Stimulated activated CD4-positive, alpha-beta T cell treated with anti-CD3 and anti-CD28 coated beads, Interleukin-12 subunit alpha, Interleukin-12 subunit beta, amount 100 ng/mL, for 4 hours (primary cell): ENCODE results near the gene ADGRB3.
"Not testable (repeated sequence)": the region's sequence is repeated elsewhere in the genome, so short reads cannot be mapped to it uniquely, and the experiment has no call there.

Experiments used
- DNase-seq: peaks from one replicate; pipeline ENCODE4 v3.0.0-alpha.2; 2020

ADGRB3 gene

GRCh38 chr6:68744376-68744775 lies 109.3 kb downstream of the ADGRB3 start:
- DNase-seq = not testable (repeated sequence)

GRCh38 chr6:68746376-68746775 lies 111.3 kb downstream of the ADGRB3 start:
- no peak for DNase-seq

- DNase-seq = no peak
These were observed 112.2 kb downstream of the ADGRB3 start for GRCh38 chr6:68747110-68747790.

GRCh38 chr6:68747832-68748231 lies 112.8 kb downstream of the ADGRB3 start:
- not testable (repeated sequence) for DNase-seq

GRCh38 chr6:68754681-68755213 lies 119.7 kb downstream of the ADGRB3 start:
- DNase-seq = no peak

- DNase-seq = no peak
These were observed 121.6 kb downstream of the ADGRB3 start for GRCh38 chr6:68756454-68757375.

GRCh38 chr6:68757821-68758220 lies 122.7 kb downstream of the ADGRB3 start:
- DNase-seq = no peak

- DNase-seq = no peak
These were observed 123.5 kb downstream of the ADGRB3 start for GRCh38 chr6:68758559-68758958.

GRCh38 chr6:68760485-68760884 lies 125.4 kb downstream of the ADGRB3 start:
- DNase-seq = no peak

GRCh38 chr6:68760941-68761676 lies 126.0 kb downstream of the ADGRB3 start:
- no peak for DNase-seq

GRCh38 chr6:68761985-68762384 lies 126.9 kb downstream of the ADGRB3 start:
- no peak for DNase-seq

- no peak for DNase-seq
These were observed 136.3 kb downstream of the ADGRB3 start for GRCh38 chr6:68771426-68771825.

GRCh38 chr6:68774843-68775242 lies 139.8 kb downstream of the ADGRB3 start:
- no peak for DNase-seq

GRCh38 chr6:68776354-68776753 lies 141.3 kb downstream of the ADGRB3 start:
- no peak for DNase-seq

- DNase-seq = no peak
These were observed 142.9 kb downstream of the ADGRB3 start for GRCh38 chr6:68777956-68778355.

GRCh38 chr6:68778356-68779020 lies 143.4 kb downstream of the ADGRB3 start:
- no peak for DNase-seq

GRCh38 chr6:68779366-68779765 lies 144.3 kb downstream of the ADGRB3 start:
- no peak for DNase-seq

- not testable (repeated sequence) for DNase-seq
These were observed 155.0 kb downstream of the ADGRB3 start for GRCh38 chr6:68790128-68790527.

GRCh38 chr6:68814976-68815375 lies 179.9 kb downstream of the ADGRB3 start:
- not testable (repeated sequence) for DNase-seq

GRCh38 chr6:68826501-68826900 lies 191.4 kb downstream of the ADGRB3 start:
- no peak for DNase-seq

GRCh38 chr6:68834551-68834950 lies 199.5 kb downstream of the ADGRB3 start:
- DNase-seq = no peak

GRCh38 chr6:68838571-68838970 lies 203.5 kb downstream of the ADGRB3 start:
- no peak for DNase-seq

GRCh38 chr6:68852791-68853190 lies 217.7 kb downstream of the ADGRB3 start:
- DNase-seq = no peak
